ENCODE results near the gene BACH1.

- TF ChIP-seq CTCF (IDR thresholded peaks at IDR 0.05; ENCODE audit: poor library complexity, severe bottlenecking) (no peak), TAF1 (IDR thresholded peaks at IDR 0.05; ENCODE audit: low read depth) (no peak), EZH2 (IDR thresholded peaks at IDR 0.05; ENCODE audit: borderline replicate concordance, insufficient read depth, low read length, poor library complexity, severe bottlenecking) (no peak), MXI1 (conservative IDR thresholded peaks at IDR 0.05; ENCODE audit: poor library complexity, severe bottlenecking) (no peak), POLR2AphosphoS5 (IDR thresholded peaks at IDR 0.05) (no peak), EP300 (conservative IDR thresholded peaks at IDR 0.05; ENCODE audit: poor library complexity, severe bottlenecking) (no peak)
Observed at GRCh38 chr21:29250636-29251035, 48.1 kb upstream of the BACH1 start.

All from neural cell (in vitro differentiated cells).